Chondrocyte (in vitro differentiated cells): Measurements from ENCODE around the gene WDR86. TPM values are rescaled to one million over a fixed set of nuclear protein-coding genes. Genes with fewer than 3 reads are reported as not detected.

Experiments
- DNase-seq: peaks from one replicate; pipeline ENCODE4 v3.0.0; 2021; ENCODE audit warnings: mixed read lengths, low spot score
- H3K27ac Mint-ChIP-seq: one replicate; pipeline ENCODE4 v1.8.0; 2021; ENCODE audit warnings: mild to moderate bottlenecking, moderate library complexity, mixed read lengths; ENCODE audit not compliant: unreplicated experiment
- H3K27me3 Mint-ChIP-seq: 2 replicates; pipeline ENCODE4 v1.8.0; 2021; ENCODE audit warnings: low read depth, mixed read lengths
- H3K36me3 Mint-ChIP-seq: 2 replicates; pipeline ENCODE4 v1.8.0; 2021; ENCODE audit warnings: low read depth, mixed read lengths
- H3K4me1 Mint-ChIP-seq: 2 replicates; pipeline ENCODE4 v1.8.0; 2021; ENCODE audit warnings: low read depth, mild to moderate bottlenecking, mixed read lengths
- H3K4me3 Mint-ChIP-seq: one replicate; pipeline ENCODE4 v1.8.0; 2021; ENCODE audit warnings: mild to moderate bottlenecking, moderate library complexity, mixed read lengths; ENCODE audit not compliant: unreplicated experiment
- H3K9me3 Mint-ChIP-seq: 2 replicates; pipeline ENCODE4 v1.8.0; 2021; ENCODE audit warnings: low read depth, mixed read lengths
- total RNA-seq: library from RNA; stranded (reverse); gene quantifications from 3 replicates; pipeline ENCODE4 v1.2.1, GENCODE V29; 2021
- TF ChIP-seq, protein P1 (sequence below): fragments of 200-600 bp; sonication (generic); IDR thresholded peaks from 2 replicates; pipeline ENCODE4 v1.5.0; 2021; ENCODE audit warnings: antibody characterized with exemption, mild to moderate bottlenecking, moderate library complexity

Gene WDR86
- total RNA-seq, 1 donor from 2014 or later, result not detected

DNA sequence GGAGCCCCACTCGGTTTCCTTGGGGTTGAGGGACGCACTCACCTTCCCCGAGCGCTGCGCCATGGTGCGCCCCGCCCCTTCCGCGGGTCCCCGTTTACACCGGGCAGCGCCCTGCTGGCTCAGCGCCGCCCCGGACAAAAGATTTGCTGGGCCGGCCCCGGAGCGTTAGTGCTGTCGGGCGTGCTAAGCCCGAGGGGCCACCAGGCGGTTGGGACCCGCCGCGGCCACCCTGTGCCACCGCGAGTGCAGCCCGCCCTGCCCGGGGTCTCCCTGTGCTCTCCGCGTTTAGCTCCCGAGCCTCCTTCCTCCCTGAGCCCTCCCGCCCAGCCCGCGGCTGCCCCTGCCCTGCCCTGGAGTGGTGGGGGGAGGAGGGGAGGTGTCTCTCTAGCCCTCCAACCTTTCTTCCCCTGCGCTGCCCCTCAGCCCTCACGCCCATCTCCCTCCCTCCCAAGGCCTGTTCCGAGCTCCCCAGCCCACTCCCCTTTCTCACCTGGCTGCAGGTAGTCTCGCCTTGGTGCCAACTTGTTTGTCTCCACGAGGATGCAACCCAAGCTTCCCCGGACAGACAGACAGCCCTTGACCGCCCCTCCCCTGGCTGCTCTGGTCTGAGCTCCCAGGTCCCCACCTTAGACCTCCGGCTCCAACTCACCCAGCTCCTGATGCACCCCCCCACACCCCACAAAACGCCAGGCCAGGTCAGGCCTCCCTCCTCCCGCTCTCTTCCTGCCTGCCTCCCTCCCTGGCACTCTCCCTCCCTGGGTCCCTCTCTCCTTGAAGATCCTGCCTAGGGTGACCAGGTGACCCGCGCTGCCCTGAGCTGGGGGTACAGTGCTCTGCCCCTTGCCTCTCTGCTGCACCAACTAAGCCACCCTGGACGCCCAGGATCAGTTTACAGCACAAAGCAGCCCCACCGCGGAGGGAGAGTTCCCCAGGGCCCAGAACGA, 30.3 kb upstream of the WDR86 start, which contains the start of gene CRYGN:
TSS of gene CRYGN (minus strand) at position 287 of the 944 bp plus-strand sequence. CDS start at position 63, 224 bp downstream.
- Mint-ChIP-seq H3K27me3 (no peaks in the 10 kb centered on the region), H3K4me1 (peaks cover 27% of the 10 kb centered on the region), H3K27ac (peak within 1 kb of the TSS; percentile 51), H3K36me3 (no peaks in the 10 kb centered on the region), H3K4me3 (peak within 1 kb of the TSS; percentile 31), H3K9me3 (no peaks in the 10 kb centered on the region)
- no peak for DNase-seq
- TF ChIP-seq, protein P1, sequence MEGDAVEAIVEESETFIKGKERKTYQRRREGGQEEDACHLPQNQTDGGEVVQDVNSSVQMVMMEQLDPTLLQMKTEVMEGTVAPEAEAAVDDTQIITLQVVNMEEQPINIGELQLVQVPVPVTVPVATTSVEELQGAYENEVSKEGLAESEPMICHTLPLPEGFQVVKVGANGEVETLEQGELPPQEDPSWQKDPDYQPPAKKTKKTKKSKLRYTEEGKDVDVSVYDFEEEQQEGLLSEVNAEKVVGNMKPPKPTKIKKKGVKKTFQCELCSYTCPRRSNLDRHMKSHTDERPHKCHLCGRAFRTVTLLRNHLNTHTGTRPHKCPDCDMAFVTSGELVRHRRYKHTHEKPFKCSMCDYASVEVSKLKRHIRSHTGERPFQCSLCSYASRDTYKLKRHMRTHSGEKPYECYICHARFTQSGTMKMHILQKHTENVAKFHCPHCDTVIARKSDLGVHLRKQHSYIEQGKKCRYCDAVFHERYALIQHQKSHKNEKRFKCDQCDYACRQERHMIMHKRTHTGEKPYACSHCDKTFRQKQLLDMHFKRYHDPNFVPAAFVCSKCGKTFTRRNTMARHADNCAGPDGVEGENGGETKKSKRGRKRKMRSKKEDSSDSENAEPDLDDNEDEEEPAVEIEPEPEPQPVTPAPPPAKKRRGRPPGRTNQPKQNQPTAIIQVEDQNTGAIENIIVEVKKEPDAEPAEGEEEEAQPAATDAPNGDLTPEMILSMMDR, result no peak

DNA sequence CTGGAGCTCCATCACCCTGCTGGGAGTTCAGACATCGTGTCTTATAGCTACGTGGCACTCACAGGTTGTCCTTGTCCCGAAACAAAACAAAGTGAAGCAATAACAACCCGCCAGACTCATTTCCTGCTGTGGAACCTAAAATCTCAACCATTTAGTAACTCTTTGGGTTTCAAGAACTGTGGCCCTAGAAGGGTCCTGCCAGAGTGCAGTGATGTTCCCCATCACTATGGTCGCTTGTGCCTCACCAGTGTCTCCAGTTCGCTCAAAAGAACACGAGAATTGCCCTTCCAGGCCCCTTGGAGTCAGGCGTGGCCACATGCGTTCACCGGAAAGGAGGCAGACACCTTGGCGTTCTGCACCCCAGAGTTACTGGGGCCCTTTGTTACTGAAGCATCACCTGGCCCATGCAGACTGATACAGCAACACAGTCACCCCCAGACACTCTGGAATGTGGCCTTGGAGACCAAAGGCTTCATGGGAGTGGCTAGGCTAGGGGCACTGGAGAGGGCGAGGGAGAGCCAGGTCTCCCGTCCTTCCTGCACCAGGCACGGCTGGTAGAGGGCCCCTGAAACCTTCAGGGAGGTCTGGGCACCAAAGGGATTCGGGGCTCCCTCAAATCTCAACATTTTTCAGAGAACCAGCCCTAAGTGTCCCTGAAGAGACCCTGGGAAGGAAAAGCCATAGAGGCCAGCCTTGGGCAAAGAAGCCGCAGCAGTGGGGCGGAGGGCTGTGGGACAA, 29.2 kb upstream of the WDR86 start:
- no peak for DNase-seq
- Mint-ChIP-seq H3K4me1 (peaks cover 27% of the 10 kb centered on the region), H3K27ac (no peak overlapping the region), H3K4me3 (no peak overlapping the region), H3K36me3 (no peaks in the 10 kb centered on the region), H3K9me3 (no peaks in the 10 kb centered on the region), H3K27me3 (no peaks in the 10 kb centered on the region)
- TF ChIP-seq, protein P1, result no peak

DNA sequence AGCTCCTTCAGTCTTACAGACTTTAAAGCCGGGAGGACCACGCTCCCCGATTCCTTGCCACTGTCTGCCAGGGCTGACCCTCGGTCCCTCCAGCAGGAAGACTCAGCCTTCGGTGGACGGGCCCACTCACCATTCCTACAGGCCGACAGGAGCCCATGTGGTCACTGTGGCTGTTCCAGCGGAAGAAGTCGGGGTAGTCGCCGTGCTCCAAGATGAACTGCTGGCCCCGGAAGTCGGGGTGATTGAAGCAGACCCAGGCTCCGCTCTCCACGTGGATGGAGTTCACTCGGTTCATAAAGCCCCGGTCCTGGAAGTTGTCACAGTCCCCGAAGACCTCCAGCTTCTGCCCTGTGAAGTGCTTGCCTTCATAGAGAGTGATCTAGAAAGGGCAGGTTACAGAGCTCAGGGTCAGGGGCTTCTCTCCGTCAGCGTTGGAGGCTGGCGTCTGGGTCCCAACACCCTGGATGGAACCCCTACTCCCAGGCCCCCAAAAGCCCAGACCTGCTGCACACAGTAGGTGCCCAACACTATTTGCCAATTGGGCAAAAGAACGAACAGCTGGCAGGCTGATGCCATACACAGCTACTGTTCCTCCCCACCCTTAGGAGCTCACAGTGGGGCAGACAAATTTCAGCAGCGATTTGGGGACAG, 28.2 kb upstream of the WDR86 start:
- no peaks in the 10 kb centered on the region for H3K9me3 Mint-ChIP-seq
- H3K4me1 Mint-ChIP-seq, result peaks cover 27% of the 10 kb centered on the region
- H3K27ac Mint-ChIP-seq, result no peak overlapping the region
- no peaks in the 10 kb centered on the region for H3K27me3 Mint-ChIP-seq
- DNase-seq, result no peak
- no peaks in the 10 kb centered on the region for H3K36me3 Mint-ChIP-seq
- TF ChIP-seq, protein P1, result no peak
- no peak overlapping the region for H3K4me3 Mint-ChIP-seq

DNA sequence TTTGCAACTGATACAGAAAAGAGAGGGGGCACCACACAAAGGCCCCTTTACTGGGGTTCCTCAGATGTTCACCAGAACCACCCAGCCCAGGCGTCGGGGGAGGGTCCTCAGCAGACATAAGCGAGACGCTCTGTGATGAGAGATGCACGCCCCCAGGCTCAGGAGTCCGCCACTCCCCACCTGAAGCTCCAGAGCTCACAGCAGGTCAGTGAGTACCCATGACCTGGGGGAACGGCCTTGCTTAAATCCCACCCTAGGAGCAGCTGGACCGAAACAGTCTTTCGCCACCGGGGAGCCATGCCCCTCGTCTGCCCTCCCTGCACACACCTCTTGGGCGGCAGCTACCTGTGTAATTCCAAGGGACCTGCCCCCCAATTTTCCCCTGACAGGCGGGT, 27.3 kb upstream of the WDR86 start:
- no peaks in the 10 kb centered on the region for H3K27me3 Mint-ChIP-seq
- no peaks in the 10 kb centered on the region for H3K36me3 Mint-ChIP-seq
- H3K4me1 Mint-ChIP-seq, result peaks cover 27% of the 10 kb centered on the region
- no peak overlapping the region for H3K27ac Mint-ChIP-seq
- no peak for DNase-seq
- TF ChIP-seq, protein P1, result no peak
- H3K4me3 Mint-ChIP-seq, result no peak overlapping the region
- no peaks in the 10 kb centered on the region for H3K9me3 Mint-ChIP-seq
